Epithelial cell of esophagus (primary cell): Measurements from ENCODE around the gene ZNF827.

Source experiments
- DNase-seq: peaks from one replicate; pipeline ENCODE4 v3.0.0; 2010; ENCODE audit warnings: low read depth
- H3K4me3 ChIP-seq: 2 replicates; pipeline ENCODE4 v1.5.1; 2011; ENCODE audit warnings: mild to moderate bottlenecking, low read length, control low read depth
- CTCF ChIP-seq: IDR thresholded peaks from 2 replicates; pipeline ENCODE4 v1.5.1; 2011; ENCODE audit warnings: low read depth, mild to moderate bottlenecking, low read length, control low read depth, inconsistent platforms; ENCODE audit not compliant: insufficient read depth; ENCODE audit errors: missing control alignments

ZNF827 gene

GRCh38 chr4:145859426-145859825 lies 79.2 kb downstream of the ZNF827 start:
- no peak overlapping the region for H3K4me3 ChIP-seq
- no peak for TF ChIP-seq CTCF
- no peak for DNase-seq

DNA sequence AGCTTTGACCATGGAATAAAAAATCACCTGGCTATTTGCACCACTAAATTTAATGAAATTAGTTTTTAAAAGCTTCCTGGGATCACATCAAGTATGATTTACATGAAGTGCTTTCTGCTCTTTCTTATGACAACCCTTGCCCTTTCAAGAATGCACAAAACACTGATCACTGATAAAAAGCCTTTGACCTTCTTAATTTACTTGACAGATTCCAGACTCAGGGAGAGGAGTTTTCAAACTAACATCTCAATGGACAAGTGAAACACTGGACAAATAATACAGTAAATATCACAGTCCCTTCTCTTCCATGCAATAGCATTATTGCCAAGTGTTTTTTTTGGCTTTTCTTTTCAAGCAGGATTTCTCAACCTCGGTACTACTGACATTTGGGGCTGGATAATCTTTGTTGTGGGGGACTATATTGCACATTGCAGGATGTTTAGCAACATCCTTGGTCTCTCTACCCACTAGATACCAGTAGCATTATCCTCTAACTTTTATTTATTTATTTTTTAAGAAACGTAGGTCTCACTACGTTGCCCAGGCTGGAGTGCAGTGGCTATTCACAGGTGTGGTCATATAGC lies 86.3 kb downstream of the ZNF827 start:
- TF ChIP-seq CTCF = no peak
- no peak for DNase-seq

DNA sequence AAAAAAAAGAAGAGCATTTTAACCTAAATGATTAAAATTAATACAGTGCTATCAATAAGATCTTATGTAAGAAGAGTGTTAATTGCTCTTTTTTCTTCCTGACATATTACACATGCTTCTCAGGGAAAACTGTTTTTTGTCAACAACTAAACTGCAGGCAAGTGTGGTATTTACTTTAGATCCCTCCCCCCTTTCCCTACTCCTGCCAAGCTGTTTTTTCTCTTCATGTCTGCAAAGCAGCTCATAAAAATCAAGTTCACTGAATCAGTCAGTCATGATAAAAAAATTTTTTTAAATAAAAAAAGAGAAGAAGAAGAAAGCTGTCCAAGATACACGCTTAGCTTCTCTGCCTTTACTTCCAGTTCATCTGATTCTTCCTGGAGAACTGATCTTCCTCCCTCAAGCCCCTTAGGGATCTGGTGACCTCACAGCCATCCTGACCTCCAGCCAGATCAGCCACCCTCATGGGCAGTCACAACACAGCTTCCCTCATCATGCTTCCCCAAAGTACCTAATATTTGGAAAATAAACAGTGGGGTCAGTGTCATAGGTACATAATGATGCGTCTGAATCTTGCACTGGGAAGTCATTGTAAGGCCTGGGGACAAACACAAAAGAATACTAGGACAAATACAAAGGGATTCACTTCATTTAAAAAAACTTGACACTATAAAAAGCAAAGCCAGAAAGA lies 87.0 kb downstream of the ZNF827 start:
- DNase-seq = no peak
- no peak for TF ChIP-seq CTCF
- H3K4me3 ChIP-seq = no peak overlapping the region

More for the DNA sequence above, 86.3 kb downstream of the ZNF827 start:
- no peak overlapping the region for H3K4me3 ChIP-seq

GRCh38 chr4:145847764-145848163 lies 90.9 kb downstream of the ZNF827 start:
- no peak for TF ChIP-seq CTCF
- no peak for DNase-seq
- H3K4me3 ChIP-seq = no peak overlapping the region

GRCh38 chr4:145845118-145845517 lies 93.5 kb downstream of the ZNF827 start:
- H3K4me3 ChIP-seq = no peak overlapping the region
- no peak for TF ChIP-seq CTCF

GRCh38 chr4:145843639-145844038 lies 95.0 kb downstream of the ZNF827 start:
- TF ChIP-seq CTCF = no peak
- no peak for DNase-seq
- H3K4me3 ChIP-seq = no peak overlapping the region

More at GRCh38 chr4:145845118-145845517, 93.5 kb downstream of the ZNF827 start:
- DNase-seq = no peak

DNA sequence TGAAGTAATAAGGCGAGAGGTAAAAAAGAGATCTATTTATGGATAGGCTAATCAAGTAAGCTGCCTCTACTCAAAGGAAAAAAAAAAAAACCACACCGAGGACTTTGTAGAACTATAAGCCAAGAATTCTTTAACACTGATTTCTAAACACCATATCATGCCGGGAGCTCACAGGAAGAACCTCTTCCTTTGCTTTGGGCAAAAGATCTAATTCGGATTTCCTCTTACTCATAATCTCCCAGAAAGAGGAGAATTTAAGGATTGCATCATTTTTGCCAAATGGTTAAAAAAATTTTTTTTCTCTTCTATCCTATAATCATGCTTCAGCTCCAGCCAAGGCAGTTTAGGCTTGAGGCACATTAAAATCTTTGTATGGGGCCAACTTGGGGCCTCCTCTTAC lies 95.5 kb downstream of the ZNF827 start:
- no peak overlapping the region for H3K4me3 ChIP-seq
- TF ChIP-seq CTCF = no peak
- peak; percentile 60 for DNase-seq
